ENCODE results near the gene IL16.

Gene IL16

DNA sequence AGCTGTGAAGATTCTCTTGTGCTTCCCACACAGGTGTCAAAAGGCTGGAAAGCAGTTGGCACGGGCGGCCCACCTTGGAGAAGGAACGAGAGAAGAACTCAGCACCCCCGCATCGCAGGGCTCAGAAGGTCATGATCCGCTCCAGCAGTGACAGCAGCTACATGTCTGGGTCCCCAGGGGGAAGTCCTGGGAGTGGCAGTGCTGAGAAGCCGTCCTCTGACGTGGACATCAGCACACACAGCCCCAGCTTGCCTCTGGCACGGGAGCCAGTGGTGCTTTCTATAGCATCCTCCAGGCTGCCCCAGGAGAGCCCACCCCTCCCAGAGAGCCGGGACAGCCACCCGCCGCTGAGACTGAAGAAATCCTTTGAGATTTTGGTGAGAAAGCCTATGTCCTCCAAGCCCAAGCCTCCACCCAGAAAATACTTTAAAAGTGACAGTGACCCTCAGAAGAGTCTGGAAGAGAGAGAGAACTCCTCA, 95.9 kb downstream of the IL16 start:
- no peak overlapping the region for H3K9ac ChIP-seq
- H3K9me3 ChIP-seq (ENCODE audit: control insufficient read depth, low read length) = no peaks in the 10 kb centered on the region
- no peaks in the 10 kb centered on the region for H3K79me2 ChIP-seq
- no peak overlapping the region for H2AFZ ChIP-seq
- H3K27ac ChIP-seq = no peak overlapping the region
- H3K4me1 ChIP-seq = no peaks in the 10 kb centered on the region
- H3K4me3 ChIP-seq (ENCODE audit: low read depth, low read length) = no peak overlapping the region
- H3K36me3 ChIP-seq (ENCODE audit: control insufficient read depth, insufficient read depth, low read length) = no peaks in the 10 kb centered on the region
- no peak overlapping the region for H3K4me2 ChIP-seq (ENCODE audit: low read length)
- TF ChIP-seq, protein P1, sequence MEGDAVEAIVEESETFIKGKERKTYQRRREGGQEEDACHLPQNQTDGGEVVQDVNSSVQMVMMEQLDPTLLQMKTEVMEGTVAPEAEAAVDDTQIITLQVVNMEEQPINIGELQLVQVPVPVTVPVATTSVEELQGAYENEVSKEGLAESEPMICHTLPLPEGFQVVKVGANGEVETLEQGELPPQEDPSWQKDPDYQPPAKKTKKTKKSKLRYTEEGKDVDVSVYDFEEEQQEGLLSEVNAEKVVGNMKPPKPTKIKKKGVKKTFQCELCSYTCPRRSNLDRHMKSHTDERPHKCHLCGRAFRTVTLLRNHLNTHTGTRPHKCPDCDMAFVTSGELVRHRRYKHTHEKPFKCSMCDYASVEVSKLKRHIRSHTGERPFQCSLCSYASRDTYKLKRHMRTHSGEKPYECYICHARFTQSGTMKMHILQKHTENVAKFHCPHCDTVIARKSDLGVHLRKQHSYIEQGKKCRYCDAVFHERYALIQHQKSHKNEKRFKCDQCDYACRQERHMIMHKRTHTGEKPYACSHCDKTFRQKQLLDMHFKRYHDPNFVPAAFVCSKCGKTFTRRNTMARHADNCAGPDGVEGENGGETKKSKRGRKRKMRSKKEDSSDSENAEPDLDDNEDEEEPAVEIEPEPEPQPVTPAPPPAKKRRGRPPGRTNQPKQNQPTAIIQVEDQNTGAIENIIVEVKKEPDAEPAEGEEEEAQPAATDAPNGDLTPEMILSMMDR (IDR thresholded peaks at IDR 0.05) = no peak
- no peaks in the 10 kb centered on the region for H3K27me3 ChIP-seq (ENCODE audit: control insufficient read depth, insufficient read depth, low read length)

DNA sequence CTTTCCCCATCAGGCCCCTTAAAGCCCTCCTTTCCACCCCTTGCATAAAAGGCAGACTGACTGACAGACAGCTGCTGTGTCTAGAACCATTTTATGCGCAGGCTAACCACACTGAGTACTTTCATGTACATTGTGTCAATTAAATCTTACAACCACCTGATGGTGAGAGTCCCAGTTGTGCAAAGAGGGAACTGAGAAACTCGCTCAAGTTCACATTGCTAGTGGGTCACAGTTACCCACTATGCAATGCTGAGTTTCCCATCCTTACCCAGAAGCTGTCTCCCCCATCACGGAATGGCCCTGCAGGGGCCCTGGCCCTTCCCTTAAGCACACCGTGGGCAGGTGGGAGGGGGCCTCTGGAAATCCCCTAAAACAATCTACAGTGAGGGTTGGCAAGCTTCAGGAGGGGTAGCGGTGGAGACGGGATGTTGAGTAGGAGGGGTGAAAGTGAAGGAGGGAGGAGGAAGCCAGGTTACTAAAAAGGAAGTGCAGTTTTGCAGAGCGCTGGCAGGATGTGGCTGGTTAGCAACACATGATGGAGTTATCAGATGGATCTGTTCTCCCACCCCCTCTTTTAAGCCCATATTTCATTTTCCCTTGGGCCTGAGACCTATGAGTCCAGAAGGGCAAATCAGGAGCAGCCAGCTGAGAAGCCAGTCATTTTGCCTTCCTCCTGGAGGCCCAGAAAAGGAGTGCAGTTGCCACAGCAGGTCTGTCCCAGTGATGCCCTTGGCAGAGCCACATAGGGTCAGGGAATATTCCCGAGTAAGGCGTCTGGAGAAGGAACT, 97.2 kb downstream of the IL16 start:
- Histone ChIP-seq H3K4me3 (ENCODE audit: low read depth, low read length) (no peak overlapping the region), H3K36me3 (ENCODE audit: control insufficient read depth, insufficient read depth, low read length) (no peaks in the 10 kb centered on the region), H3K9me3 (ENCODE audit: control insufficient read depth, low read length) (no peaks in the 10 kb centered on the region), H3K27ac (no peak overlapping the region), H3K27me3 (ENCODE audit: control insufficient read depth, insufficient read depth, low read length) (no peaks in the 10 kb centered on the region), H3K4me2 (ENCODE audit: low read length) (no peak overlapping the region), H3K4me1 (no peaks in the 10 kb centered on the region), H3K79me2 (no peaks in the 10 kb centered on the region), H3K9ac (no peak overlapping the region), H2AFZ (no peak overlapping the region)
- TF ChIP-seq, protein P1 (IDR thresholded peaks at IDR 0.05) = no peak

DNA sequence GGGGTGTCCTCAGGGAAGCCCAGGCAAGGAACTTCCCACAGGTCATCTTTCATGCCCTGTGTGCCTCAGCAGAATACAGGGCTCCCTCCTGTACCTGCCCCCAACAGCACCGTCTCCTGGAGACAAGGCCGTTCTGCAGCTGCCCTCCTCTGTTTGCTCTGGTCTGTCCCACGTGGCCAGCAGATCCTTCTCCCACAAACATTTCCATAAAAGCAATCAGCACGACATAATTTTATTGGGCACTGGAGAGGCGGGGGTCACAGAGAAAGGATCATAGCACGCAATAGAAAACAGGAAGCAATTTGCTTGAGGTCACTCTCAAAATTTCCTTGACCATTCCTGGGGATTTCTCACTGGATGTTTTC, 97.8 kb downstream of the IL16 start:
- Histone ChIP-seq H3K9me3 (ENCODE audit: control insufficient read depth, low read length) (no peaks in the 10 kb centered on the region), H3K27me3 (ENCODE audit: control insufficient read depth, insufficient read depth, low read length) (no peaks in the 10 kb centered on the region), H3K4me3 (ENCODE audit: low read depth, low read length) (no peak overlapping the region), H3K4me1 (no peaks in the 10 kb centered on the region), H3K9ac (no peak overlapping the region), H3K79me2 (no peaks in the 10 kb centered on the region), H3K36me3 (ENCODE audit: control insufficient read depth, insufficient read depth, low read length) (no peaks in the 10 kb centered on the region), H3K4me2 (ENCODE audit: low read length) (no peak overlapping the region), H2AFZ (no peak overlapping the region), H3K27ac (no peak overlapping the region)
- TF ChIP-seq, protein P1 (IDR thresholded peaks at IDR 0.05) = no peak

DNA sequence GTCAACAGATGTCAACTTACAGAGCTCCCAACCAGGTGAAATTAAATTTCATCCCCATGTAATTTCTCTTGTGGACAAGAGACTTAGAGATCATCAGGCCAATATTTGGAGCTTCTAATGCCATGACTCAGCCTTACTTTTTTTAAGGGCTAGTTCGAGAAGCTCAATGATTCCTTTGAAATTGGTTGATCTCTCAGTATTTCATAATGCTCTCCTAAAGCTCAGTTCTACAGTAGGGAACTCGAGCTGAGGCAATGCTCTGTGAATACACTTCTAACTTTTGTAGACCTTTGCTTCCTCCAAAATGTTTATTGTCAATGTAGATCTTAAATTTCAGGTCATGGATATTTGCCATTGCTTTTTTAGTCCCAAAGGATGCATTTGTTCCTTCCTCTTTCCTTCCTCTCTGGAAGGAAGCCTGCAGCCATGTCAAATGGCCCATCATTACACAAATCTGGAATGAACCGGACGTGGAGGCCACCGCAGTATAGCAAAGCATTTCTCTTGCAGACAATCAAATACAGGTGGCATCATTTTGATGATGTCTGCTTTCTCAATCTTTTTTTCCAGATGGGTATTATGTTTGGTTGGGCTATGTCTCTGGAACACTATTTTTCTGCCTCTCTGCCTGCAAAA, 98.9 kb downstream of the IL16 start:
- Histone ChIP-seq H3K27me3 (ENCODE audit: control insufficient read depth, insufficient read depth, low read length) (no peaks in the 10 kb centered on the region), H3K4me1 (no peaks in the 10 kb centered on the region), H2AFZ (no peak overlapping the region), H3K9me3 (ENCODE audit: control insufficient read depth, low read length) (no peaks in the 10 kb centered on the region), H3K4me3 (ENCODE audit: low read depth, low read length) (no peak overlapping the region), H3K36me3 (ENCODE audit: control insufficient read depth, insufficient read depth, low read length) (no peaks in the 10 kb centered on the region), H3K4me2 (ENCODE audit: low read length) (no peak overlapping the region), H3K79me2 (no peaks in the 10 kb centered on the region), H3K27ac (peak overlapping the region; percentile 11), H3K9ac (no peak overlapping the region)
- TF ChIP-seq, protein P1 (IDR thresholded peaks at IDR 0.05) = no peak
